ENCODE results near the gene KCND1. TPM values are rescaled to one million over a fixed set of nuclear protein-coding genes. Genes with fewer than 3 reads are reported as not detected.

KCND1 gene
- total and polyA plus RNA-seq, 2 experiments from 2014 or later, result 2.7 to 5.6 TPM

DNA sequence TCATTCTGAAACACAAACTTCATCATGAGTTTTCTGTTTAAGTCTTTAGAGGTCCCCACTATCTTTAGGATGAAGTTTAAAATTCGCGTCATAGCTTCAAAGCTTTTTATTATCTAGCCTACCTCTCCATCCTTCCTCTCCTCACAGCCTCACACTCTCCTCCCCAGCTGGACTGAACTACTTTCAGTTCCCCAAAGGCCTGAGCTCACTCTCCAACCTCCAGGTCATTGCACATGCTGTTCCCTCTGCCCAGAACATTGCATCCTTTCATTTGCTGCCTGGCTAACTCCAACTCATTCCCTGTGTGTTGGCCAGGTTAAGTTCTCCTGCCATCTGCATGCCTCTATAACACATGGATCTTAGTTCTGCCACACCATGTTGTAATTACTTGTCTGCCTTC, 11.4 kb downstream of the KCND1 start:
- Histone ChIP-seq H3K4me1 (ENCODE audit: insufficient read depth) (no peaks in the 10 kb centered on the region), H2AFZ (no peak overlapping the region), H3K4me3 (no peak overlapping the region), H3K27ac (ENCODE audit: low read depth) (no peak overlapping the region), H3K4me2 (no peak overlapping the region), H3F3A (replicated peaks; ENCODE audit: low read depth) (no peaks in the 10 kb centered on the region), H3K9me2 (ENCODE audit: insufficient read depth) (no peaks in the 10 kb centered on the region), H3K79me2 (replicated peaks; ENCODE audit: insufficient read depth) (peaks cover 18% of the 10 kb centered on the region), H4K20me1 (replicated peaks; ENCODE audit: insufficient read depth) (no peaks in the 10 kb centered on the region; the same call in 1 of the 2 replicates), H3K36me3 (ENCODE audit: insufficient read depth) (no peaks in the 10 kb centered on the region), H3K27me3 (ENCODE audit: insufficient read depth) (no peaks in the 10 kb centered on the region)
- H3K9me3 Mint-ChIP-seq, result no peaks in the 10 kb centered on the region
- peaks cover 11% of the 10 kb centered on the region; the same call in 2 of the 3 replicates for H3K4me1 Mint-ChIP-seq
- no peak overlapping the region for H3K27ac Mint-ChIP-seq
- H3K4me3 Mint-ChIP-seq, result no peak overlapping the region
- TF ChIP-seq NANOG (IDR thresholded peaks at IDR 0.05; ENCODE audit: borderline replicate concordance), result no peak
- no peak for TF ChIP-seq ZNF462 (CRISPR knock-in tag; IDR thresholded peaks at IDR 0.05)
- no peak for TF ChIP-seq JUNB (IDR thresholded peaks at IDR 0.05; ENCODE audit: unreplicated experiment)
- TF ChIP-seq, protein P1, sequence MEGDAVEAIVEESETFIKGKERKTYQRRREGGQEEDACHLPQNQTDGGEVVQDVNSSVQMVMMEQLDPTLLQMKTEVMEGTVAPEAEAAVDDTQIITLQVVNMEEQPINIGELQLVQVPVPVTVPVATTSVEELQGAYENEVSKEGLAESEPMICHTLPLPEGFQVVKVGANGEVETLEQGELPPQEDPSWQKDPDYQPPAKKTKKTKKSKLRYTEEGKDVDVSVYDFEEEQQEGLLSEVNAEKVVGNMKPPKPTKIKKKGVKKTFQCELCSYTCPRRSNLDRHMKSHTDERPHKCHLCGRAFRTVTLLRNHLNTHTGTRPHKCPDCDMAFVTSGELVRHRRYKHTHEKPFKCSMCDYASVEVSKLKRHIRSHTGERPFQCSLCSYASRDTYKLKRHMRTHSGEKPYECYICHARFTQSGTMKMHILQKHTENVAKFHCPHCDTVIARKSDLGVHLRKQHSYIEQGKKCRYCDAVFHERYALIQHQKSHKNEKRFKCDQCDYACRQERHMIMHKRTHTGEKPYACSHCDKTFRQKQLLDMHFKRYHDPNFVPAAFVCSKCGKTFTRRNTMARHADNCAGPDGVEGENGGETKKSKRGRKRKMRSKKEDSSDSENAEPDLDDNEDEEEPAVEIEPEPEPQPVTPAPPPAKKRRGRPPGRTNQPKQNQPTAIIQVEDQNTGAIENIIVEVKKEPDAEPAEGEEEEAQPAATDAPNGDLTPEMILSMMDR (conservative IDR thresholded peaks at IDR 0.05; ENCODE audit: low read depth in 2 of 2), result no peak
- TF ChIP-seq POLR2AphosphoS5 (IDR thresholded peaks at IDR 0.05; ENCODE audit: low read depth), result no peak
- no peak for TF ChIP-seq STAT1 (IDR thresholded peaks at IDR 0.05; ENCODE audit: unreplicated experiment)
- no peak for TF ChIP-seq EZH2 (IDR thresholded peaks at IDR 0.05; ENCODE audit: low read depth, unreplicated experiment)
- TF ChIP-seq EZH2phosphoT487 (IDR thresholded peaks at IDR 0.05; ENCODE audit: unreplicated experiment), result no peak
- TF ChIP-seq CREB1 (CRISPR knock-in tag; IDR thresholded peaks at IDR 0.05; ENCODE audit: low read depth), result no peak
- no peak for TF ChIP-seq ZNF331 (CRISPR knock-in tag; IDR thresholded peaks at IDR 0.05; ENCODE audit: low read depth)
- no peak for TF ChIP-seq ETS1 (IDR thresholded peaks at IDR 0.05)
- TF ChIP-seq ZNF114 (CRISPR knock-in tag; IDR thresholded peaks at IDR 0.05), result no peak
- TF ChIP-seq, protein P2, sequence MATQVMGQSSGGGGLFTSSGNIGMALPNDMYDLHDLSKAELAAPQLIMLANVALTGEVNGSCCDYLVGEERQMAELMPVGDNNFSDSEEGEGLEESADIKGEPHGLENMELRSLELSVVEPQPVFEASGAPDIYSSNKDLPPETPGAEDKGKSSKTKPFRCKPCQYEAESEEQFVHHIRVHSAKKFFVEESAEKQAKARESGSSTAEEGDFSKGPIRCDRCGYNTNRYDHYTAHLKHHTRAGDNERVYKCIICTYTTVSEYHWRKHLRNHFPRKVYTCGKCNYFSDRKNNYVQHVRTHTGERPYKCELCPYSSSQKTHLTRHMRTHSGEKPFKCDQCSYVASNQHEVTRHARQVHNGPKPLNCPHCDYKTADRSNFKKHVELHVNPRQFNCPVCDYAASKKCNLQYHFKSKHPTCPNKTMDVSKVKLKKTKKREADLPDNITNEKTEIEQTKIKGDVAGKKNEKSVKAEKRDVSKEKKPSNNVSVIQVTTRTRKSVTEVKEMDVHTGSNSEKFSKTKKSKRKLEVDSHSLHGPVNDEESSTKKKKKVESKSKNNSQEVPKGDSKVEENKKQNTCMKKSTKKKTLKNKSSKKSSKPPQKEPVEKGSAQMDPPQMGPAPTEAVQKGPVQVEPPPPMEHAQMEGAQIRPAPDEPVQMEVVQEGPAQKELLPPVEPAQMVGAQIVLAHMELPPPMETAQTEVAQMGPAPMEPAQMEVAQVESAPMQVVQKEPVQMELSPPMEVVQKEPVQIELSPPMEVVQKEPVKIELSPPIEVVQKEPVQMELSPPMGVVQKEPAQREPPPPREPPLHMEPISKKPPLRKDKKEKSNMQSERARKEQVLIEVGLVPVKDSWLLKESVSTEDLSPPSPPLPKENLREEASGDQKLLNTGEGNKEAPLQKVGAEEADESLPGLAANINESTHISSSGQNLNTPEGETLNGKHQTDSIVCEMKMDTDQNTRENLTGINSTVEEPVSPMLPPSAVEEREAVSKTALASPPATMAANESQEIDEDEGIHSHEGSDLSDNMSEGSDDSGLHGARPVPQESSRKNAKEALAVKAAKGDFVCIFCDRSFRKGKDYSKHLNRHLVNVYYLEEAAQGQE (IDR thresholded peaks at IDR 0.05; ENCODE audit: unreplicated experiment), result no peak
- peaks cover 10% of the 10 kb centered on the region; the same call in 2 of the 3 replicates for H3K36me3 Mint-ChIP-seq (ENCODE audit: low read depth)
- H3K27me3 Mint-ChIP-seq (ENCODE audit: insufficient read depth, low read depth, poor library complexity), result peaks cover 11% of the 10 kb centered on the region
- ATAC-seq (no peak), DNase-seq (ENCODE audit: low spot score) (no peak)
